Measurements from ENCODE around the gene UBFD1. TPM values are rescaled to one million over a fixed set of nuclear protein-coding genes. Genes with fewer than 3 reads are reported as not detected.

Gene UBFD1
- total RNA-seq, result 91.8 and 97.7 TPM in 2 replicates

GRCh38 chr16:23556881-23557778, at the start of gene UBFD1, which contains the start of gene EARS2:
Gene UBFD1, plus strand, starts transcription at chr16:23557727. Its CDS starts 16 bp downstream, at chr16:23557743.
Gene EARS2, minus strand, starts transcription at chr16:23557350. Its CDS starts 7 bp downstream, at chr16:23557343.

DNA sequence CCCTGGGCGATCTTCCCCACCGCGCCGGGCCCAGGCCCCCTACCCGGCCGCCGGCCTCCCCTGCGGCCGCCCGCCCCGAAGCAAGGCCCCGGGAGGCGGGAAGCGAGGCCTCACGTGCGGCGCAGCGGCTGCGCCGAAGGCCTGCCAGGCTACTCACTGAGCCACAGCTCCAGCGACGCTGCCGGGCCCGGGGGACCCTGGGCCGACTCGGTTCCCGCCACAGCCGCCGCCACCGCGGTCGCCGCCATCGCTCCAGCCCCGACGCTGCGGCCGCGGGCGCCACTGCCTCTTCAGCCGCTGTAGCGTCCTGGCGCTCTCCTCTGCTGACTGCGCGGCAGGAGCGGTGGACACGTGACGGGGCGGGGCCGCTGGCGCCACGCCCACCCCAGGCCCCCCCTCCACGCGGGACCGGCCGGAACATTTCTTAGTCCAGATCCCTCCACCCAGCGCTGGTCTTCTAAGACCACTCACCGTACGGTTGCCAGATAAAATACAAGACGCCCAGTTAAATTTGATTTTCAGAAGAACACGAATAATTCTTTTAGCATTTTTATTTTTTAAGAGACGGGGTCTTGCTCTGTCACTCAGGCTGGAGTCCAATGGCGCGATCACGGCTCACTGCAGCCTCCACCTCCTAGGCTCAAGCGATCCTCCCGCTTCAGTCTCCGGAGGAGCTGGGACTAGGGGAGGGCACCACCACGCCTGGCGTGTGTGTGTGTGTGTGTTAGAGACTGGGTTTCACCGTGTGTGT, 47.2 kb upstream of the UBFD1 start, which contains the start of gene GGA2:
TSS of gene GGA2 (minus strand) at position 331 of the 751 bp plus-strand sequence. CDS start at position 248, 83 bp downstream.

GRCh38 chr16:23595951-23596720, 38.6 kb downstream of the UBFD1 start, which contains the start of gene NDUFAB1:
Gene NDUFAB1, minus strand, starts transcription at chr16:23596316. Its CDS starts 26 bp downstream, at chr16:23596290.

Other genes with a start within 250 kb of the UBFD1 start
- 16.7 and 26.8 TPM in 2 replicates for gene COG7, start 104.5 kb upstream of the UBFD1 start, total RNA-seq
- 36.3 and 52.1 TPM in 2 replicates for gene GGA2, start 47.2 kb upstream of the UBFD1 start, total RNA-seq
- 19.4 and 24.8 TPM in 2 replicates for gene EARS2, start 377 bp upstream of the UBFD1 start, total RNA-seq
- gene NDUFAB1, start 38.6 kb downstream of the UBFD1 start, total RNA-seq, result 104 and 112 TPM in 2 replicates
- 11.1 and 19.5 TPM in 2 replicates for gene PALB2, start 83.6 kb downstream of the UBFD1 start, total RNA-seq
- 66.0 and 85.2 TPM in 2 replicates for gene DCTN5, start 83.7 kb downstream of the UBFD1 start, total RNA-seq
- gene PLK1, start 121.2 kb downstream of the UBFD1 start, total RNA-seq, result 22.5 and 36.5 TPM in 2 replicates
- gene ERN2, start 155.5 kb downstream of the UBFD1 start, total RNA-seq, result not detected in 2 replicates
- gene CHP2, start 197.3 kb downstream of the UBFD1 start, total RNA-seq, result not detected in 2 replicates

Measured in vein endothelial cell (primary cell).